Astrocyte of the hippocampus (primary cell): ENCODE data around the gene OR6X1.
"Not testable (repeated sequence)": the region's sequence is repeated elsewhere in the genome, so short reads cannot be mapped to it uniquely, and the experiment has no call there.

Source experiments
- DNase-seq: peaks from one replicate; pipeline ENCODE4 v3.0.0; 2011; ENCODE audit warnings: low read depth, low spot score

Gene OR6X1

DNA sequence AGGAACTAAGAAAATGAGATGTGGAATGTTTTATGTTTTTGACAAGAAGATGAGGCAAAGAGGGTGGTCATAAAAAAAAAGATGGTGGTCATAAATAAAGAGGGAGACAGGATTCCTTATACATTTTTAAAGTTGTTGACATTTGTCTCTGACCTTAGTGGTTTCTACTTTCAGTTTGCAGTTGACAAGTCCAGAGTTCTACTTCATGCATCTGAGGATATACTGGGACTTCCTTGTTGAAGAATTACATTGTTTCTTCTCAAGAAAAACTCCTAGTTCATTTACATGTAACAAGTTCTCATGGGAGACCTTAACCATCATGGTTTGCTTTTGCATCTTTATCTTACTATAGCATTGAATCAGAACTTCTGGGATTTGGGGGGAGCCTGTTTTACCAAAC, 1.2 kb downstream of the OR6X1 start:
- DNase-seq = no peak

DNA sequence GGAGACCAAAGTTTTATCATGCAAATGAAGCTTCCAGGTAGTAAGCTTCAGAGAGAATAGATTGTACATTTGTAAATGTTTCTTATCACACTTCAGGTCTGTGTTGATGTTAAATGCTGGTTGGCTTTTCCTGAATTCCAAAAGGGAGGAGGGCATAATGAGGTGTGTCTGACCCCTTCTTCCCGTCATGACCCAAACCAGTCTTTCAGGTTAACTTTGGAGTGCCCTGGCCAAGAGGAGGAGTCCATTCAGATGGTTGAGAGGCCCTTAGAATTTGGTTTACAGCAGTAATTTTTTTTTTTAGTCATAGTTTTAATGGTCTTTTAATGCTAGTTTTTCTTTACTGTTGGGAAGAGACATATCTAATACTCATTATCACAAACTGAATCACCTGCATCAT, 2.5 kb downstream of the OR6X1 start:
- DNase-seq = no peak

DNA sequence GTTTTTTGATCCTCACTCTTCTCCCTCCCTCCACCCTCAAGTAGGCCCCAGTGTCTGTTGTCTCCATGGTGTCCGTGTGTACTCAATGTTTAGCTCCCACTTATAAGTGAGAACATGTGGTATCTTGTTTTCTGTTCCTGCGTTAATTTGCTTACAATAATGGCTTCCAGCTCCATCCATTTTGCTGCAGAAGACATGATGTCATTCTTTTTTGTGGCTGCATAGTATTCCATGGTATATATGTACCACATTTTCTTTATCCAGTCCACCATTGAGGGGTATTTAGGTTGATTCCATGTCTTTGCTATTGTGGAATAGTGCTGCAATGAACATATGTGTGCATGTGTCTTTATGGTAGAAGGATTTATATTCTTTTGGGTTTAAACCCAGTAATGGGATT, 6.0 kb downstream of the OR6X1 start:
- DNase-seq = not testable (repeated sequence)

DNA sequence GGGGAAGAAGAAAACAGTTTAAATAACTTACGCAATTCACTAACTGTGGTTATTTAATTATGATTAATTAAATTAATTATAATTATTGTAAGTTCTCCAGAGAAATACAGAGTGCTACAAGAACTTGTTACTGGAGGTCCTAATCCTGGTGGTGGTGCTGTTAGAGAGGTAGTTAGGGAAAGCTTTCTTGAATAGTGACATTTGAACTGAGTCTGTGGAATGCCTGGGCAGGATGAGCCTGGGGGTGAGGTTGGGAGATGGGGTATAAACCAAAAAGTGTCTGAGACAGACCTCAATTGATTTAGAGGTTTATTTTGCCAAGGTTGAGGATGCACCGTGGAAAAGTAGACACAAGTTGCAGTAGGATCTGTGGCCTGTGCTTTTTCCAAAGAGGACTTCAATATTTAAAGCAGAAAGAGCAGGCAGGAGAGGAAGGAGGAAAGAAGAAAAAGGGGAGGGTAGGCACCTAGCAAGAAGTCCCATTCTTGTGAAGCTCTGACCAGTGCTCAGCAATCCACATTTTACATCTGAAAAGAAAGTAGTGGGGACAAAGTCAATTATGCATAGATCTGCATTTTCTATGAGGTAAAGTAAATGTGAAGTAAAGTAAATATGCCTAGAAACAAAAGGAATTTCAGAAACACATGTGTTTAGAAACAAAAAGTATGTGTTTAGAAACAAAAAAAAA, 8.4 kb downstream of the OR6X1 start:
- DNase-seq = no peak

DNA sequence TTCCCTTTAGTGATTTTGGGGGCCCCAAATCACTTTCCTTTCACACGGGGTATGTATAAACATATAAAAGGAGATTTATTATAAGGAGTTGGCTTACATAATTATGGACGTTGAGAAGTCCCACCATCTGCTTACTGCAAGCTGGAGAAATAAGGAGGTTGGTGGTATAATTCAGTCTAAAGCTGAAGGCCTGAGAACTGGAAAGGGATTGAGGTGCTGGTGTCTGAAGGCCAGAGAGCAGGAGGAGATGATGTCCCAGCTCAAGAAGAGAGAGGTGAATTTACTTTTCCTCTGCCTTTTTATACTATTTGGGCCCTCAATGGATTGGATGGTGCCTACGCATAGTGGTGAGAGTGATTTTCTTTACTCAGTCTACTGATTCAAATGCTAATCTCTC, 11.6 kb downstream of the OR6X1 start:
- DNase-seq = no peak

DNA sequence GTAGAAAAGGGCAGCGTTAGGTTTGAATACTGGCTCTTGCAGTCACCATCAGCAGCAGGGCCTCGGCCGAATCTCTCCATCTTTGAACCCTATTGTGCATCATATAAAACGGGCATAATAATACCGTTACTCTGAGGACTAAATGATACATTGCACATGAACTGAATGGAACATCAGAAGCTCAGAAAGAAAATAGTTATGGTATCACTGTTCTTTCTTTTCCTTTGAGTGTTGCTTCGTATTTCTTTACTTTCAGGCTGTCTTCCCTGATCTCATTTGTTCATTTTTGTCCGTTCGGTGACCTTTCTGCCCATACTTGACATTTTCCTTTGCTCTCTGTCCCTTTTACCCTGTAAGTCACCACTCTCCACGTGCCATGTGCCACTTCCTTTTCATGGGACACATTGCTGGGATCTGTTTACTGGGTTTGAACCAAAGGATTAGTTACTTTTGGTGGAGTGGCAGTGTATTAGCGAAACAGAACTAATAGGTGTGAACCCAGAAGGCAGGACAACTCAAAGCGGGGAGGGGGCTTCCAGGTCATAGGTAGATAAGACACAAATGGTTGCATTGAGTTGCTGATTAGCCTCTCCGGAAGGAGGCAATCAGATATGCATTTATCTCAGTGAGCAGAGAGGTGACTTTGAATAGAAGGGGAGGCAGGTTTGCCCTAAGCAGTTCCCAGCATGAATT, 12.1 kb downstream of the OR6X1 start:
- peak; percentile 16 for DNase-seq

DNA sequence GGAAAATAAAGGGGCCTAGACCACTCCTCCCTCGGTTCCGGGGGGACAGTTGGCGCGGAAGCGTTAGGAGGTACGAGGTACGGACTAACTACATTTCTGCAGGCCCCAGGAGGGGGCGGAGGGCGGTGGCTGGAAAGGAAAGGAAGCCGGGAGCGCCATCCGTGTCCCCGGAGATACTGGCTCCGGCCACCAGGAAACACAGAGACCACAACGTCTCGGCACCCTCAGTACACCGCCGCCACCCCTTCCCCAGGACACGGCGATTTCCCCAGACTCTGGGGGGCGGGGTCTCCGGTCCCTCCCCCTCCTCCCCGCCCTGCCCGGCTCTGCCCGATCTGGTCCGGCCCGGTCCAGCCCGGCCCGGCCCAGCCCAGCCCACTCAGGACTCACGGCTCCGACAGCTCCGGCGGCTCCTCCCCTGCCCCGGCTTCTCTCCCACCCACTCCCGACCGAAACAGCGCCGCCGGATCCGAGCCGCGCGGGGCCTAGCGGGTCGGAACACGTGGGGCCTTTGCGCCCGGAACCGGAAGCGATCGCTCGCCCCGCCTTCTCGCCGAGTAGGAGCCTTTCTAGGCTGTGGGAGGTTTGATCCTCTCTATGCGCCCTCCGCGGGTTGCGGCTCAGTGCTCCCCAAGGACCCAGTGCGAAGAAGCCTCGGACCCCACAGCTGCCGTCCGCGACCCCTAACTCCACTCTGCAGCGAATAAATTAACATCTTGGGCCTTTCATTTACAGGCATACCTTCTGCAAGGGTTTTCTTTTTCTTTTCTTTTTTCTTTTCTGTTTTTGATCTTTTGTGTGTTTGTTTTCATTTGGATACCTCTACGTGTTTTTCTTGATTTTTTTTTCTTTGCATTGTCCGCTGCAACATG, 12.9 kb downstream of the OR6X1 start, which contains the start of gene ZNF202:
Gene ZNF202 (minus strand): TSS at position 502 of the 872 bp plus-strand sequence. CDS start 10,772 bp downstream, outside the sequence.
- peak; percentile 96 for DNase-seq

DNA sequence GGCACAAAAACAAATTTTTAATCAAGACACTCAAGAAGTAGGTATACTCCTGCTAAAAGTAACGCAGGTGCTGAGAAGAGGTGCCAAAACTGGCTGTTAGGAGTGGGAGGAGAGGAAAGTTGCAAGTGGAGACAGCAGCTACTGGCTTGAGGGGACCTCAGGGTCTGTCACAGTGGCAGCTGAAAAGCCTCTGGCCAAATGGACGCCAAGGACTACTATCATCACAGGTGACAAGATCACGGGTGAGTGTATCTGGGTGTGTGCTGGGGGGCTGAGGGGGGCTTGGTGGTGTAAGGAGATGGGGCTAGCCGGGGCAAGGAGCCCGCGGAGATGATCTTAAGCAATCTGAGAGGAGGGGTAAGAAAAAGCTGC, 13.5 kb downstream of the OR6X1 start:
- peak; percentile 22 for DNase-seq

DNA sequence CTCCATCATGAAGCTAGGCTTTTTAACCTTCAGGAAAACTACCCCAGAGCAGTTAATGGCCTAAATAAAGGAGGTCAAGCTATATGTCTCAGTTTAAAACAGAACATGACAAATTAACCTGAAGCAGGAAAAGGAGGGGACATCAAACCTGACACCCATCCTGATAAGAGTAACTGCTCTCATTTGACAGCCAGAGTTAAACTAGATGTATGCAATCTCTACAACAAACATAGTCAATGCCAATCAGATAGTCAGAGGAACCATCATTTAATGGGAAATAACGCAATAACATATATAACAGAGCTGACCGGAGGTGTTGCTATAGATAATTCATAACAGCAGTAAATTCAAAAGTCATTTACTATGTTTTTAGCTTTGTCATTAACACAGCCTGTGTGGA, 15.9 kb downstream of the OR6X1 start:
- no peak for DNase-seq

DNA sequence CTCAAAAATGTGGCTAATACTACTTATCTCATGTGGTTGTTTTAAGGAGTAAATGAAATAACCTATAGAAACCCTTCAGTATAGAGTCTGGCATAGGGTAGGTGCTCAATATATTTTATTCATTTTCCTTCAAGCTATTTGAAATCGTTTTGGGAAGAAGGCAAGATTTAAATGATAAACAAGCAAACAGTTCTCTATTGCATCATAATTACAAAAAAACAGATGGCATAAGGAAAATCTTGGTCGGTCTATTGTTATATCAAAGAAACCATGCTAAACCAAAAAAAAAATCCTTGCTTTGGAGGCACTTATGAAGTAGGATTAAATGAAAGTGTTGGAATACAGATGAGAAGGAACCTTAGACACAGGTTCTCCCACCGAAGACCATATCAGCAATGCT, 17.5 kb downstream of the OR6X1 start:
- DNase-seq = no peak

DNA sequence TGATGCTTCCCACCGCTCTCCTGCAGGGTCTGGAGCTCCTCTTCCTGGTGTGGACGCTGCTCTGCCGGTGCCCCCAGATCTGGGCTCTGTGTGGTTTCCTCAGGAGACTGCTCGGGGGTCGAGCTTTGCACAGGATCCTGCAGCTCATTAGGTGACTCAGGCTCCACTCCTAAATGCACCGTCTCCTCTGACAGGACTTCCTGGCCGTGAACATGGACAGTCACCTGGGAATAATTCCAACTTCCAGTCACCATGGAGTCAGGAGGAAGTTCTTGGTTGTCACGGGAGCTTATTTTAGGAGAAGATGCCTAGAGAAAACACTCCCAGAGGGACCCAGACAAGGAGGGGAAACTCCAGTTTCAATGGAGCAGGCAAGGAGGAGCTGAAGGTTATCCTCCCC, 24.7 kb downstream of the OR6X1 start:
- no peak for DNase-seq

DNA sequence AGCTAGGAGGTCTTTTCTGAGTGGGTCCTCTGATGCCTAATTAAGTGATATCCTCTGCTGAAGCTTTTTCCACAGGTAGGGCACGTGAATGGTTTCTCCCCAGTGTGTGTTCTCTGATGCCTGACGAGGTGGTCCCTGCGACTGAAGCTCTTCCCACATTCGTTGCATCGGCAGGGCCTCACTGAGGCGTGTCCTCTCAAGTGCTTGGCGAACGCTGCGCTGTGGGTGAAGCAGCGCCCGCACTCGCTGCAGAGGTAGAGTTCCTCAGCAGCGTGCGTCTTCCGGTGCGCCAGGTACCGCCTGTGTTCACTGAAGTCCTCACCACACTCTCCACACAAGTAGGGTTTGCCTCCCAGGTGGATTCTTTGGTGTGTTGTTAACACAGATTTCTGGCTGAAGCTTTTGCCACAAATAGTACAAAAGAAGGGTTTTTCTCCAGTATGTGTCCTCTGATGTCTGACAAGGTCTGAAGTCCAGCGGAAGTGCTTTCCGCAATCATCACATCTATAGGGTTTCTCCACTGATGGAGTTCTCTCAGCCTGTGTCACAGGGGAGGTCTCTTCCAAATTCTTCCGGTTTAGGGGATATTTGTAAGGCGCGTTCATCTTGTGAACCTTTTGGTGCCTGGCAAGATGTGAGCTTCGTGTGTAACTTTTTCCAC, 28.2 kb downstream of the OR6X1 start:
- no peak for DNase-seq

DNA sequence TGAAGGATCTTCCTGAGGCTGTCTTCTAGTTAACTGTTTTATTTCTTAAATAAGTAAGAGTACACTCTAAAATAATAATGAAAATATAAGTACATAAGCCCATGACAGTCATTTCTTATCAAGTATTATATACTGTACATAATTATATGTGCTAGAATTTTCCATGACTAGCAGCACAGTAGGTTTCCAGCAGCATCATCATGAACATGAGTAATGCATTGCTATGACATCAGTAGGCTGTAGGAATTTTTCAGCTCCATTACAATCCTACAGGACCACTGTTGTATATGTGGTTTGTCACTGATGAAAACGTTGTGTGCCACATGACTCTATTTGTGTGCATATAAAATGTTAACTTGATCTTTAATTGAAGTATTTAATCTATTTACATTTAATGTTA, 34.9 kb downstream of the OR6X1 start:
- peak; percentile 6 for DNase-seq

DNA sequence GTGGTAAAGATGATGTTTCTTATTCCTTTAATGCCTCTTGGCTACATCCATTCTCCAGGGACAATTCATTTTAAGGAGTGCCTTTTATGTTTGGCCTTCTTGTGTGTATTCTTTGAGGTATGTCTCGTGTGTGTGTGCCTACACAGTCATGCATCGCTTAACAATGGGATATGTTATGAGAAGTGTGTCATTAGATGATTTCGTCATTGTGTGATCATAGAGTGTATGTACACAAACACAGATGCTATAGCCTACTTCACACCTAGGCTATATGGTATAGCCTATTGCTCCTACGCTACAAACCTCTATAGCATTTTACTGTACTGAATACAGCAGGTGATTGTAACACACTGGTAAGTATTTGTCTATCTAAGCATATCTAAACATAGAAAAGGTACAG, 35.8 kb downstream of the OR6X1 start:
- no peak for DNase-seq

DNA sequence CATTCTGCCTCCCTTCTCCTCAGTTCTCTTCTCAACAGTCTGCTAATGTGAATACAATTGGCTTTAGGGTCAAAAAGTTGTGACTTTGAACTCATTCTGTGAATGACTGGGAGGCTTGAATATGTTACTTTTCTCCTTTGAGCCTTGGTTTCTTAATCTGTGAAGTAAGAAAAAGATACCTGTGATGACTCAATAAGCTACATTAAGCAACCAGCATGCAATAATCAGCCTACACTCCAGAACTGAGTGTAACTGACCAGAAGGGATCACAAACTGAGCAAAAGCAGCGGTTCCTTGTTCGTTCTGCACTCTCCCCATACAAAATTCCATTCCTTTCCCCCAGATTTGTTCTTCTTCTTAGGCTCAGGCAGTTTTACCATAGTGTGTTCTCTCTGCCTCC, 36.3 kb downstream of the OR6X1 start:
- no peak for DNase-seq

DNA sequence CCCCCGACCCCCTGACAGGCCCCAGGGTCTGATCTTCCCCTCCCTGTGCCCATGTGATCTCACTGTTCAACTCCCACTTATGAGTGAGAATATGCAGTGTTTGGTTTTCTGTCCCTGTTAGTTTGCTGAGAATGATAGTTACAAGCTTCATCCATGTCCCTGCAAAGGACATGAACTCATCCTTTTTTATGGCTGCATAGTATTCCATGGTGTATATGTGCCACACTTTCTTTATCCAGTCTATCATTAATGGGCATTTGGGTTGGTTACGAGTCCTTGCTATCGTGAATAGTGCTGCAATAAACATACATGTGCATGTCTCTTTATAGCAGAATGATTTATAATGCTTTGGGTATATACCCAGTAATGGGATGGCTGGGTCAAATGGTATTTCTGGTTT, 41.7 kb downstream of the OR6X1 start:
- DNase-seq = not testable (repeated sequence)

DNA sequence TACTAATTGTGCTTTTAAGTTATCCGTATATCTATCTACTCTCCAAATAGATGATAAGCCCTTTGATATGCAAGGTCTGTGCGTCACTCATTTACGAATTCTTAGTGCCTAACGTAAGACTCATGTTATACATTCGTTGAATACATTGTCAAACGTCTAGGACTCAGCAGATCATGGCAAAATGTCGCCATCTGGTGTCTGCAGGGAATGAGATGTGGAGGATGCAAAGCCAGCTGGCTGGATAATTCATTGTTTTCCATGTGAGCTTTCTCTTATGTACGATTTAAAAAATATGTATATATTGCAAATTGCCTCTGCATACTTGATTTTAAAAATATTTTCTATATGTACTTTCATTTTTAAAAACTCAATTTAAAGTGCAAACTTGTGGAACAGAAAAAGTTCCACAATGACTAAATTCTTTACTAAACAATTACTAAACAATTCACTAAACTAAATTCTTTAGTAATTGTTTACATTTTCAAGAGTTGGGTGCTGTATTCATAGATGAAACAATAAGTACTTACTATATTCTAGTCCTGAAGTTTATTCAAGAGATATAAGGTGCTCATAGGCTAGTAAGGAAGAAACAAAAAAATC, 46.6 kb downstream of the OR6X1 start:
- peak; percentile 76 for DNase-seq

DNA sequence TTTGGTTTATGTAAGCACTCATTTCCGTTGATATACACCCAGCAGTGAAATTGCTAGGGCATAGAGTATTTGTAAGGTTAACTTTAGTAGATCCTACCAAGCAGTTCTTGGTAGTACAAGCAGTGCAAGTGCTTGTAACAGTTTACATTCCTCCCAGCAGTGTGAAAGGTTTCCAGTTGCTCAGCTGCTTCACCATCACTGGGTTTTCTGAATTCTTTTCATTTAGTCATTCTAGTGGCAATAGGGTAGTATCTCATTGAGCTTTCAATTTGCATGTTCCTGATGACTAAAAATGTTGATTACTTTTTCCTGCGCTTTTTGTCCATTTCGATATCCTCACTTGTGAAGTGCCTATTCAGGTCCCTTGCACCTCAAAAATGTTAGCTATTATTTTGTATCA, 47.1 kb downstream of the OR6X1 start:
- peak; percentile 2 for DNase-seq

DNA sequence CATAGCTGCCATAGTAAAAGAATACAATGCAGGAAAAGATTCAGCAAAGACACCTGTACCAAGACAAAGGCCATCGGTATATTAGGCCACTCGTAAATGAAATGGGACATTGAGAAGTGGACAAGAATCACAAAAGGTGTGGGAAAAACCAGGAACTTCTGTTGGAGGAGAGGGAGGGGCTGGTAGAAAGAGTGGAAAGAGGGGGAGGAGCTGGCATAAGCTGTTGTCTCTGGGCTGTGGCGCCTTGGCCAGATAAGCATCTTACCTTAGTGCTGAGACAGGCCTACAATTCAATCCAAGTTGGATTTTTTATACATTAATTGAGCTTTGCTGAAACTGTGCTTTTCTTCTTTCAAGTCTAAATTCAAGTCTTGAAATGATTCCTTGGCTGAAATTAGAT, 50.0 kb downstream of the OR6X1 start:
- no peak for DNase-seq
